ENCODE measurements around the gene SIGLEC7.

GRCh38 chr19:51195616-51196015 is 53.5 kb downstream of the SIGLEC7 start:
- TF ChIP-seq SUZ12 (IDR thresholded peaks at IDR 0.05; ENCODE audit: extremely low read depth, insufficient read depth, insufficient read length), result no peak
- no peak for TF ChIP-seq YY1 (IDR thresholded peaks at IDR 0.05; ENCODE audit: insufficient read depth, insufficient read length)
